ENCODE data around the gene GATAD2A. TPM values are rescaled to one million over a fixed set of nuclear protein-coding genes. Genes with fewer than 3 reads are reported as not detected.
A peak's percentile ranks its signal among the peaks of the same experiment; 100 is the strongest.

Gene GATAD2A
- total and polyA plus RNA-seq, 2 donors from 2014 or later, result 18.0 to 91.0 TPM

DNA sequence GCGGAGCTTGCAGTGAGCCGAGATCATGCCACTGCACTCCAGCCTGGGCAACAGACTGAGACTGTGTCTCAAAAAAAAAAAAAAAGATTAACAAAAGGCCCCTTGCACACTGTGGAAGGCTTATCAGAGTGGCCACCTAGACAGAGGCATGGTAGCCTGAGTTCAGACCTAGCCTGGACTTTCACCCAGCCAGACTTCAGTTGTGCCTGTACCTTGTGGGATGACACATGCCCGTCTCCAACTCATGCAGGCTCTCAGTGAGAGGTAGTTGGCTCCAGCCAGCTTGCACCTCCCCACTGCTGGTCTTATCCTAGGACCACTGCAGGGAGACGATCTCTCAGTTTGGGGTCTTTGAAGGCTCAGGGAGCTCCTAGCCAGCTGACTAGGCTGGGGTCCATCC, 52.2 kb downstream of the GATAD2A start:
- peak in 1 of 5 donors; percentile 29 for DNase-seq
- Histone ChIP-seq H3K9ac (ENCODE audit: low read length in 3 of 3) (no peak overlapping the region), H3K36me3 (ENCODE audit: control insufficient read depth in 2 of 3, insufficient read depth in 3 of 3, low read length in 3 of 3) (peaks cover 0 to 3% (median 0%) of the 10 kb centered on the region in 3 donors), H3K9me3 (ENCODE audit: control insufficient read depth in 2 of 3, insufficient read depth in 1 of 3, low read length in 3 of 3) (no peaks in the 10 kb centered on the region), H3K4me1 (ENCODE audit: control insufficient read depth in 2 of 3, insufficient read depth in 2 of 3, low read depth in 1 of 3, low read length in 3 of 3) (peaks cover 3 to 50% (median 35%) of the 10 kb centered on the region in 3 donors), H3K27me3 (ENCODE audit: control insufficient read depth, insufficient read depth, low read length) (no peaks in the 10 kb centered on the region), H3K4me3 (ENCODE audit: low read length in 3 of 3) (no peak overlapping the region), H3K27ac (ENCODE audit: low read depth in 2 of 2, low read length in 2 of 2) (peak overlapping the region in 1 of 2 donors; percentile 11)
- TF ChIP-seq, protein P1, sequence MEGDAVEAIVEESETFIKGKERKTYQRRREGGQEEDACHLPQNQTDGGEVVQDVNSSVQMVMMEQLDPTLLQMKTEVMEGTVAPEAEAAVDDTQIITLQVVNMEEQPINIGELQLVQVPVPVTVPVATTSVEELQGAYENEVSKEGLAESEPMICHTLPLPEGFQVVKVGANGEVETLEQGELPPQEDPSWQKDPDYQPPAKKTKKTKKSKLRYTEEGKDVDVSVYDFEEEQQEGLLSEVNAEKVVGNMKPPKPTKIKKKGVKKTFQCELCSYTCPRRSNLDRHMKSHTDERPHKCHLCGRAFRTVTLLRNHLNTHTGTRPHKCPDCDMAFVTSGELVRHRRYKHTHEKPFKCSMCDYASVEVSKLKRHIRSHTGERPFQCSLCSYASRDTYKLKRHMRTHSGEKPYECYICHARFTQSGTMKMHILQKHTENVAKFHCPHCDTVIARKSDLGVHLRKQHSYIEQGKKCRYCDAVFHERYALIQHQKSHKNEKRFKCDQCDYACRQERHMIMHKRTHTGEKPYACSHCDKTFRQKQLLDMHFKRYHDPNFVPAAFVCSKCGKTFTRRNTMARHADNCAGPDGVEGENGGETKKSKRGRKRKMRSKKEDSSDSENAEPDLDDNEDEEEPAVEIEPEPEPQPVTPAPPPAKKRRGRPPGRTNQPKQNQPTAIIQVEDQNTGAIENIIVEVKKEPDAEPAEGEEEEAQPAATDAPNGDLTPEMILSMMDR (IDR thresholded peaks at IDR 0.05; ENCODE audit: borderline replicate concordance, extremely low read depth, insufficient read depth), result no peak
- intact Hi-C loops (cut with DNase I), result no loop called here
- no peak for FAIRE-seq

DNA sequence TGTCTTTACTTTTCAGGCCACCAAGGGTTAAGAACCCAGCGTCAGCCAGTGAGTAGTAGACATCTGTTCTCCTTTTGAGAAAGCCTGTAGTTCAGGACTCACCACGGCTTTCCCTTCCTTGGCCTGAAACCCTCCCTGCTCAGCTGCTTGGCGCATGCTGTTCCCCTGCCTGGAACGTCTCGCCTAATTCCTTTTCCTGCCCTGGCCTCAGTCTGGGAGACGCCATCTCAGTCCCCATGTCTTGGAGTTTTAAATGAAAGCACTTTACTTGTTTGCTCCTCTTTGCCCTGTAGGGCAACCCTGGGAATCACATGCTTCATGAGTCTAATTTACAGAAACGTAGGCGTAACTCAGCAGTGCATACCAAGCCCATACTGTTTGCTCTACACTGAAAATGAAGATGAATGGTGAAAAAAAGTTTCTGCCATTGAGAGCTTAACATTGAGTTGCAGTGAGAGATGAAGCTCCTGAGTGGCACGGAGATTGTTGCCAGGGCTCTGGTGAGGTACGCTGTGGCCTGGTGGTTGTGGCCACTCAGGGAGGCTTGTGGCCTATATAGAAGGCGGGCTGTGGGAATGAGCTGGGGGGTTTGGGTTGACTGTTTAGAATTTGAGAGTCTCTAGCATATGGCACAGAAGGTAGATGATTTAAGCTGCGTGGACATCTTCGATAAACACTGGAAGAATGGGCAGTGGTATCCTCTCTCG, 52.8 kb downstream of the GATAD2A start:
- Histone ChIP-seq H3K9ac (ENCODE audit: low read length in 3 of 3) (no peak overlapping the region), H3K27ac (ENCODE audit: low read depth in 2 of 2, low read length in 2 of 2) (peak overlapping the region in 1 of 2 donors; percentile 72), H3K36me3 (ENCODE audit: control insufficient read depth in 2 of 3, insufficient read depth in 3 of 3, low read length in 3 of 3) (peaks cover 0 to 3% (median 0%) of the 10 kb centered on the region in 3 donors), H3K4me1 (ENCODE audit: control insufficient read depth in 2 of 3, insufficient read depth in 2 of 3, low read depth in 1 of 3, low read length in 3 of 3) (peaks cover 8 to 50% (median 35%) of the 10 kb centered on the region in 3 donors), H3K9me3 (ENCODE audit: control insufficient read depth in 2 of 3, insufficient read depth in 1 of 3, low read length in 3 of 3) (no peaks in the 10 kb centered on the region), H3K4me3 (ENCODE audit: low read length in 3 of 3) (no peak overlapping the region), H3K27me3 (ENCODE audit: control insufficient read depth, insufficient read depth, low read length) (no peaks in the 10 kb centered on the region)
- no peak for FAIRE-seq
- peak in 2 of 5 donors; percentile 15 to 55 for DNase-seq
- intact Hi-C loops (cut with DNase I), result no loop called here
- TF ChIP-seq, protein P1 (IDR thresholded peaks at IDR 0.05; ENCODE audit: borderline replicate concordance, extremely low read depth, insufficient read depth), result no peak

DNA sequence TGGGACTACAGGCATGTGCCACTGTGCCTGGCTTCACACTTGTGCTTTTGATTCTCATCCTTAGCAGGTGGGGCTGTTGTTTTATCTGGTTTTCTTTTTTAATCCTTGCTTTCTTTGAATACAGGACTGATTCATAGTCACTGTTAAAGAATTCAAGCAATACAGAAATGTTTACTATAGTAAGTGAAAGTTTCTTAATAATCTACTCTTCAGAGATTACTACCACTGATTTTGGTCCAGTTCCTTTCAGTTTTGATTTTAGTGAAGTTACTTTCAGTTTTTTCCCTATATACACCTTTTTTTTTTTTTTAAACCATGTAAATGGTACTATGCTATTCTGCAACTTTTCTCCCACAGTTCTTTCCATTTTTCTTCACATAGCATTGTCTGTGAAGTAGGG, 53.6 kb downstream of the GATAD2A start:
- FAIRE-seq (no peak), DNase-seq (no peak)
- intact Hi-C loops (cut with DNase I), result no loop called here
- Histone ChIP-seq H3K9ac (ENCODE audit: low read length in 3 of 3) (peak overlapping the region in 1 of 3 donors; percentile 57), H3K36me3 (ENCODE audit: control insufficient read depth in 2 of 3, insufficient read depth in 3 of 3, low read length in 3 of 3) (peaks cover 0 to 3% (median 0%) of the 10 kb centered on the region in 3 donors), H3K4me1 (ENCODE audit: control insufficient read depth in 2 of 3, insufficient read depth in 2 of 3, low read depth in 1 of 3, low read length in 3 of 3) (peaks cover 8 to 58% (median 42%) of the 10 kb centered on the region in 3 donors), H3K9me3 (ENCODE audit: control insufficient read depth in 2 of 3, insufficient read depth in 1 of 3, low read length in 3 of 3) (no peaks in the 10 kb centered on the region), H3K4me3 (ENCODE audit: low read length in 3 of 3) (no peak overlapping the region), H3K27ac (ENCODE audit: low read depth in 2 of 2, low read length in 2 of 2) (peak overlapping the region; percentile 64 to 83), H3K27me3 (ENCODE audit: control insufficient read depth, insufficient read depth, low read length) (no peaks in the 10 kb centered on the region)
- TF ChIP-seq, protein P1 (IDR thresholded peaks at IDR 0.05; ENCODE audit: borderline replicate concordance, extremely low read depth, insufficient read depth), result no peak

Data from kidney (tissue), 14 donors.